ENCODE results near the gene RYR2. TPM values are rescaled to one million over a fixed set of nuclear protein-coding genes. Genes with fewer than 3 reads are reported as not detected.

Gene RYR2
- total RNA-seq, 1 experiment from 2014 or later: 3.4 TPM

- Histone ChIP-seq H3K79me1 (ENCODE audit: insufficient read depth, low read depth, low read length, poor library complexity, severe bottlenecking) (no peaks in the 10 kb centered on the region), H3K9me3 (ENCODE audit: control insufficient read depth, low read depth, low read length) (no peaks in the 10 kb centered on the region), H3K4me1 (ENCODE audit: insufficient read depth, low read length) (no peaks in the 10 kb centered on the region), H3K4ac (ENCODE audit: low read depth, low read length) (no peak overlapping the region), H2BK5ac (ENCODE audit: insufficient read length, low read length) (no peak overlapping the region), H3K9ac (ENCODE audit: extremely low read depth, insufficient read length, low read length) (no peak overlapping the region), H3K27ac (ENCODE audit: insufficient read length, low read depth, low read length) (no peak overlapping the region), H3K56ac (ENCODE audit: insufficient read length, low read depth, low read length) (no peak overlapping the region), H3K23me2 (ENCODE audit: insufficient read length, low read depth, low read length, poor library complexity, severe bottlenecking) (no peaks in the 10 kb centered on the region), H2BK12ac (ENCODE audit: insufficient read length, low read depth, low read length) (no peak overlapping the region), H3T11ph (ENCODE audit: low read length) (no peak overlapping the region), H4K20me1 (ENCODE audit: control insufficient read depth, insufficient read depth, insufficient read length) (no peaks in the 10 kb centered on the region), H2BK15ac (ENCODE audit: low read depth, low read length) (no peak overlapping the region), H4K8ac (replicated peaks; ENCODE audit: insufficient read length, low read depth, low read length) (no peak overlapping the region), H3K18ac (ENCODE audit: insufficient read length, low read depth, low read length) (no peak overlapping the region), H2AK5ac (ENCODE audit: insufficient read length, low read length) (no peak overlapping the region), H3K23ac (ENCODE audit: insufficient read length, low read depth, low read length) (no peak overlapping the region), H2BK120ac (ENCODE audit: low read depth, low read length, poor library complexity, severe bottlenecking) (no peak overlapping the region), H3K27me3 (ENCODE audit: insufficient read depth, low read length) (no peaks in the 10 kb centered on the region), H3K14ac (ENCODE audit: insufficient read depth, low read length) (no peak overlapping the region), H2BK20ac (ENCODE audit: low read depth, low read length, poor library complexity, severe bottlenecking) (no peak overlapping the region), H2AFZ (ENCODE audit: low read length) (no peak overlapping the region), H3K4me2 (ENCODE audit: insufficient read depth, insufficient read length, low read length) (no peak overlapping the region), H3K79me2 (ENCODE audit: insufficient read depth, low read length) (no peaks in the 10 kb centered on the region), H4K5ac (ENCODE audit: insufficient read length, low read depth, low read length) (no peak overlapping the region), H4K91ac (ENCODE audit: insufficient read length, low read depth, low read length) (no peak overlapping the region)
- no peak overlapping the region for H3K27ac Mint-ChIP-seq
- TF ChIP-seq CTCF (conservative IDR thresholded peaks at IDR 0.05): no peak
- no peaks in the 10 kb centered on the region for H3K36me3 Mint-ChIP-seq (ENCODE audit: insufficient read depth in 1 of 3, low read depth in 3 of 3)
- no peak for DNase-seq
- H3K27me3 Mint-ChIP-seq (ENCODE audit: low read depth): no peaks in the 10 kb centered on the region
- no peaks in the 10 kb centered on the region for H3K9me3 Mint-ChIP-seq
- H3K4me1 Mint-ChIP-seq: peaks cover 12 to 14% of the 10 kb centered on the region in 2 experiments
- no peak overlapping the region for H3K4me3 Mint-ChIP-seq
- WGBS (ENCODE audit: extremely low coverage, insufficient read length, low lambda C conversion rate): no CpG with 5 or more reads among the region's 1 CpG
These were observed 707.1 kb downstream of the RYR2 start for GRCh38 chr1:237749122-237749521.
